ENCODE measurements around the gene EPHA5.

- TF ChIP-seq UBTF (IDR thresholded peaks at IDR 0.05; ENCODE audit: borderline replicate concordance in 1 of 2, low read depth in 2 of 2, low read length in 2 of 2) (no peak), CTCF (IDR thresholded peaks at IDR 0.05 in 2 of 3, conservative IDR thresholded peaks at IDR 0.05 in 1 of 3; ENCODE audit: insufficient read depth in 2 of 3, low read depth in 1 of 3, low read length in 3 of 3) (no peak), ZNF592 (IDR thresholded peaks at IDR 0.05) (no peak), STAG1 (CRISPR knock-in tag; IDR thresholded peaks at IDR 0.05; ENCODE audit: borderline replicate concordance) (no peak), SRSF9 (IDR thresholded peaks at IDR 0.05; ENCODE audit: borderline replicate concordance, low read depth, low read length) (no peak), RBFOX2 (IDR thresholded peaks at IDR 0.05; ENCODE audit: low read depth, low read length) (no peak)
Measured at GRCh38 chr4:65386927-65387326, 283.4 kb downstream of the EPHA5 start.

All from K562 (cell line).